ENCODE measurements around the gene SNRPB2. TPM values are rescaled to one million over a fixed set of nuclear protein-coding genes. Genes with fewer than 3 reads are reported as not detected.

The SNRPB2 gene
- total and polyA plus RNA-seq, 12 donors = 28.8 to 49.2 (median 32.2) TPM

- WGBS, 2 donors = 93 to 97% methylated on average over 3 of the region's 3 CpGs
- H3K36me3 ChIP-seq = no peaks in the 10 kb centered on the region
- no peaks in the 10 kb centered on the region for H3K9me3 ChIP-seq
- H3K27ac ChIP-seq = no peak overlapping the region
- peaks cover 0 to 7% (median 0%) of the 10 kb centered on the region in 7 donors for H3K27me3 ChIP-seq
- peaks cover 0 to 3% (median 0%) of the 10 kb centered on the region in 9 donors for H3K4me1 ChIP-seq
- no peak overlapping the region for H3K4me3 ChIP-seq
- ATAC-seq (no peak), DNase-seq (no peak)
- TF ChIP-seq CTCF (IDR thresholded peaks at IDR 0.05) = no peak
- intact Hi-C loops (cut with DNase I) = loop anchor here in 1 of 10 donors (10.0 kb wide), 1 partner anchor 57 kb away; no protein-coding TSS in a partner anchor
These were observed 22.2 kb upstream of the SNRPB2 start for GRCh38 chr20:16707674-16708073.

DNA sequence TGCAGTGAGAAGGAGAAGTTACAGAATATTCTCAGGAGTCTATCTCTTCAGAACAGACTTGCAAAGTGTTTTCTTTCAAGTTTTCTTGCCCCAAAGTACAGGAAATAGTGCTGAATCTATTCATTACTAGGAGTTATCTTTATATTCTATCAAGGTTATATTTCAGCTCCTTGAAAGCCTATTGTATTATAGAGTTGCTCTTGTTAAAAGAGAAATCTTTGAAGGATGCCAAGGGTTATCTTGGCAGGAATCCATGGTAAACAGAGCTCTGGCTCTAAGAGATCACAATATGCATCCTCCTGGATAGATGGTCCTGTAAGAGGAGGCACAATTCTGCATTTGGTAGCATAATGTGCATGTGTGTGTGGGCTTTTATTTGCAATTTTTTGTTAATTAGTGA, 21.2 kb upstream of the SNRPB2 start:
- no peak overlapping the region for H3K4me3 ChIP-seq
- no peak overlapping the region for H3K27ac ChIP-seq
- DNase-seq (no peak), ATAC-seq (no peak)
- no peaks in the 10 kb centered on the region for H3K9me3 ChIP-seq
- TF ChIP-seq CTCF (IDR thresholded peaks at IDR 0.05) = no peak
- no peaks in the 10 kb centered on the region for H3K36me3 ChIP-seq
- intact Hi-C loops (cut with DNase I) = loop anchor here in 1 of 10 donors (10.0 kb wide), 1 partner anchor 56 kb away; no protein-coding TSS in a partner anchor
- H3K4me1 ChIP-seq = peaks cover 0 to 3% (median 0%) of the 10 kb centered on the region in 9 donors
- peaks cover 0 to 7% (median 0%) of the 10 kb centered on the region in 7 donors for H3K27me3 ChIP-seq

GRCh38 chr20:16709017-16709416, 20.8 kb upstream of the SNRPB2 start:
- Histone ChIP-seq H3K4me1 (peaks cover 0 to 3% (median 0%) of the 10 kb centered on the region in 9 donors), H3K27me3 (peaks cover 0 to 7% (median 0%) of the 10 kb centered on the region in 7 donors), H3K4me3 (no peak overlapping the region), H3K27ac (no peak overlapping the region), H3K9me3 (no peaks in the 10 kb centered on the region), H3K36me3 (no peaks in the 10 kb centered on the region)
- DNase-seq (no peak), ATAC-seq (no peak)
- intact Hi-C loops (cut with DNase I) = loop anchor here in 1 of 10 donors (10.0 kb wide), 1 partner anchor 56 kb away; no protein-coding TSS in a partner anchor
- TF ChIP-seq CTCF (IDR thresholded peaks at IDR 0.05) = no peak

GRCh38 chr20:16710781-16711180, 19.0 kb upstream of the SNRPB2 start:
- 94 to 99% methylated on average over 3 of the region's 3 CpGs for WGBS, 2 donors
- intact Hi-C loops (cut with DNase I) = loop anchor here in 1 of 10 donors (10.0 kb wide), 1 partner anchor 64 kb away; no protein-coding TSS in a partner anchor
- H3K27me3 ChIP-seq = peaks cover 0 to 7% (median 0%) of the 10 kb centered on the region in 7 donors

More at GRCh38 chr20:16710781-16711180, 19.0 kb upstream of the SNRPB2 start:
- Histone ChIP-seq H3K4me3 (no peak overlapping the region), H3K27ac (no peak overlapping the region), H3K4me1 (peaks cover 0 to 9% (median 0%) of the 10 kb centered on the region in 9 donors), H3K36me3 (no peaks in the 10 kb centered on the region), H3K9me3 (no peaks in the 10 kb centered on the region)
- no peak for ATAC-seq
- DNase-seq = no peak
- no peak for TF ChIP-seq CTCF (IDR thresholded peaks at IDR 0.05)

Measured in heart right ventricle (tissue), 16 donors.